Measurements from ENCODE around the gene SLIT3. TPM values are rescaled to one million over a fixed set of nuclear protein-coding genes. Genes with fewer than 3 reads are reported as not detected.

SLIT3 gene
- total RNA-seq, 1 experiment from 2014 or later, result 2.0 TPM

DNA sequence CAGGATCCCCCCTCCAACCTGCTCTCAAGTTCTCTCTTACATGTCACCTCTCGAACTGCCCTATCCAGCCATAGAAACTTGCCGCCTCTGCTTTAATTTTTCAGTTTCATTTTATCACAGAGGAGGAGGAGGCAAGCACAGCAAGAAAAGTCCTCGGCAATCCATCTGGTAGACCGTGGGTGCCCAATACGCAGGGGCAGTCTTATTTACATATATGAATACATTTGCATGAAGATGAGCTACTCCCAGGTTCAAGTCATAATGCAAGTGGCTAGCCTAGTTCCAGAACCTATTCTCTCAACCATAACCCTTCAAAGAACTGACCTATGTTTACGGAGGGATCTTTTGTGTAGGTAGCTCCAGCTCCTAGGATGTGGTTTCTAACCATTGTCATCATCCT lies 498.6 kb downstream of the SLIT3 start:
- no peak for DNase-seq
- no peak overlapping the region for H3K27ac ChIP-seq

GRCh38 chr5:168801567-168801966 lies 499.4 kb downstream of the SLIT3 start:
- Histone ChIP-seq H3K9me3 (replicated peaks) (no peaks in the 10 kb centered on the region), H3K4me1 (no peaks in the 10 kb centered on the region), H3K27me3 (no peaks in the 10 kb centered on the region), H3K4me3 (no peak overlapping the region), H3K27ac (no peak overlapping the region), H3K36me3 (no peaks in the 10 kb centered on the region)
- no peak for DNase-seq

More for the DNA sequence above, 498.6 kb downstream of the SLIT3 start:
- Histone ChIP-seq H3K27me3 (no peaks in the 10 kb centered on the region), H3K4me3 (no peak overlapping the region), H3K9me3 (replicated peaks) (no peaks in the 10 kb centered on the region), H3K36me3 (no peaks in the 10 kb centered on the region), H3K4me1 (no peaks in the 10 kb centered on the region)

- no peaks in the 10 kb centered on the region for H3K9me3 ChIP-seq (replicated peaks)
- no peak overlapping the region for H3K4me3 ChIP-seq
- H3K4me1 ChIP-seq, result no peaks in the 10 kb centered on the region
- no peak for DNase-seq
- H3K36me3 ChIP-seq, result no peaks in the 10 kb centered on the region
- no peaks in the 10 kb centered on the region for H3K27me3 ChIP-seq
- no peak overlapping the region for H3K27ac ChIP-seq
Observed at GRCh38 chr5:168800701-168801100, 500.2 kb downstream of the SLIT3 start.

- no peak overlapping the region for H3K27ac ChIP-seq
- H3K4me3 ChIP-seq, result no peak overlapping the region
- no peaks in the 10 kb centered on the region for H3K36me3 ChIP-seq
- H3K9me3 ChIP-seq (replicated peaks), result no peaks in the 10 kb centered on the region
- no peaks in the 10 kb centered on the region for H3K4me1 ChIP-seq
- no peaks in the 10 kb centered on the region for H3K27me3 ChIP-seq
- no peak for DNase-seq
Observed at GRCh38 chr5:168798065-168799023, 502.6 kb downstream of the SLIT3 start.

- no peak for DNase-seq
- no peaks in the 10 kb centered on the region for H3K9me3 ChIP-seq (replicated peaks)
- H3K27me3 ChIP-seq, result no peaks in the 10 kb centered on the region
- no peaks in the 10 kb centered on the region for H3K36me3 ChIP-seq
- no peak overlapping the region for H3K27ac ChIP-seq
- H3K4me3 ChIP-seq, result no peak overlapping the region
- no peaks in the 10 kb centered on the region for H3K4me1 ChIP-seq
Observed at GRCh38 chr5:168796593-168797580, 504.1 kb downstream of the SLIT3 start.

GRCh38 chr5:168796000-168796399 lies 504.9 kb downstream of the SLIT3 start:
- no peak overlapping the region for H3K27ac ChIP-seq
- H3K4me1 ChIP-seq, result no peaks in the 10 kb centered on the region
- H3K4me3 ChIP-seq, result no peak overlapping the region

DNA sequence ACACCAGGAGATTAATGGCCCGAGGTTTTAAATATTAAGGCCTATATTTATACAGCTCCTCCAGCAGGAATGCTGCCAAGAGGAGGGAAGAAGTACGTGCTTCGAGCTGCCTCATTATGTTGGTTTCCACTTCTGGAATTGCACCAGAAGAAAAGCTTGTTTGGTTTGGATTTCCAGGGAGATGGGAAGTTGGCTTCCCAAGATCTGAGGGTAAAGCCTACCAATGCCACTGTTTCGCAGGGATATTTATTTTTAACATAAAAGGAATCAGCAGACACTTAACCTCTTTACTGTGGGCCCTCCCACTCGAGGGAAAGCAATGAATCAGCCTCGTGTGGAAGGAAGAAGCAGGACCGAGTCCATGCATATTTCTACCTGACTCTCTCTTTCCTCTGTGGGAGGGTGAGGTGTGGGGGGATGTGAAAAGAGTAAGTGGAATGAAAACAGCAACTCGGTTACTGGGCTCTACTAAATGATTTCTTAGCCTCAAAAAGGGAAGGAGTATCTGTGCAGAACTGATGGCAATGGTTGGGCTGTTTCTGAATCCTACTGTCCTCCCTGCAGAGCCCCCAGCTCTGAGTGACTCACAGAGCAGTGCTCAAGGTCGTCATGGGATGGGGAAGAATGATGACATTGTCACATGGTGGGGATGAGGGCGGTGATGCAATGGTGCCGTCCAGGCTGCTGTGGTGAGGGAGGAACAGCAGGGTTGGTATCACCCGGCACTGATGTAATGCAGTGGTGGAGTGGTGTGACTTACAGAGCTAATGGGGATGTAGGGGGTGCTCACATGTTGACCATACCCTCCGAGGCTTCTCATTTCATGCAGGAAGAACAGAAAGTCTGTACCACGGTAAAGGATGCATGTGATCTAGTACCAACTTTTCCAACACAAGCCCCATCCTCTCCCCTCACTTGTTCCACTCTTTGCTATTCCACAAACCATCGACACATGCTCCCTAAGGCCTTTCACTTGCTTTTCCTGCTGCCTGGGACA lies 506.8 kb downstream of the SLIT3 start:
- Histone ChIP-seq H3K27ac (no peak overlapping the region), H3K4me1 (no peaks in the 10 kb centered on the region), H3K9me3 (replicated peaks) (no peaks in the 10 kb centered on the region), H3K36me3 (no peaks in the 10 kb centered on the region), H3K27me3 (no peaks in the 10 kb centered on the region), H3K4me3 (no peak overlapping the region)
- DNase-seq, result no peak

More at GRCh38 chr5:168796000-168796399, 504.9 kb downstream of the SLIT3 start:
- no peak for DNase-seq
- no peaks in the 10 kb centered on the region for H3K36me3 ChIP-seq
- no peaks in the 10 kb centered on the region for H3K27me3 ChIP-seq
- H3K9me3 ChIP-seq (replicated peaks), result no peaks in the 10 kb centered on the region

DNA sequence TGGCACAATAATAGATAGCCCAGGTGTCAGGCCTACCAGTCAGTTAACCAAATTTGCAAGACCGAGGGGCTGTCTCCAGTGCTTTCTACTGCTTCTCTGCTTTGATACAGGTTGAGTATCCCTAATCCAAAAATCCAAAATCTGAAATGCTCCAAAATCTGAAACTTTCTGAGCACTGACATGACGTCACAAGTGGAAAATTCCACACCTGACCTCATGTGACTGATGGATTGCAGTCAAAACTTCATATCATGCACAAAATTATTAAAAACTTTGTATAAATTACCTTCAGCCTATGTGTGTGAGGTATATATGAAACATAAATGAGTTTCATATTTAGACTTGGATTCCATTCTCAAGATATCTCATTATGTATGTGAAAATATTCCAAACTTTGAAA lies 508.3 kb downstream of the SLIT3 start:
- Histone ChIP-seq H3K27me3 (no peaks in the 10 kb centered on the region), H3K4me3 (no peak overlapping the region), H3K27ac (no peak overlapping the region), H3K36me3 (no peaks in the 10 kb centered on the region), H3K9me3 (replicated peaks) (no peaks in the 10 kb centered on the region), H3K4me1 (no peaks in the 10 kb centered on the region)
- no peak for DNase-seq

GRCh38 chr5:168790671-168791250 lies 510.2 kb downstream of the SLIT3 start:
- H3K9me3 ChIP-seq (replicated peaks), result no peaks in the 10 kb centered on the region
- H3K27ac ChIP-seq, result no peak overlapping the region
- H3K4me1 ChIP-seq, result peaks cover 7% of the 10 kb centered on the region
- H3K4me3 ChIP-seq, result no peak overlapping the region
- DNase-seq, result no peak
- H3K36me3 ChIP-seq, result no peaks in the 10 kb centered on the region
- H3K27me3 ChIP-seq, result no peaks in the 10 kb centered on the region

DNA sequence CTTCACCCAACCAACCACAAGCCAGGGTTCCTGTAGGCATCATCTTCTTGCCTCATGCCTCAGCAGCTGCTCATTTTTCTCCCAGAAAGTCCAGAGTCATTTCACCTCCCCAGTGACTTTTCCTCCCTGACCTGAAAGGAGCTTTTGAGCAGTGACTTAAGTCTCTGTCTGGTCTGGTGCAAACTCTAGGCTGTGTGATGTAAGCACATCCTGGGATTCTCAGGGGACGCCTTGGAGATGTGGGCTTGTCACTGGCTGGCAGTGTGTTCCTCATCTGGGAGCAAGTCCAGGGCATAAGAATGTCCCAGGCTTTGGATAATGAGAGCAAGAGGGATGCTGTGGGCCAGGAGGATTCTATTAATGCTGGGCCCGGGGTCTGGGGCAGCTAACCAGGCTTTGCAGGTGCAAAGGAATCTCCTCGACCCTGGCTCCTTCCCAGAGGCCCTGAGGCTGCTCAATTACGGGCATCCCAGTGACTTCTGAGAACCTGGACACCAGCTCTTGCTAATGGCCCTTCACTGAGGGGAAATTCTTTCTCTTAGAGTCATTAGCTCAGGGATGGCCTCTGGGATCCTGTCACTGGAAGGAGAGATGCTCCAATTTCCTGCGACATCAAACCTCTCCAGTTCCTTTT lies 510.8 kb downstream of the SLIT3 start:
- no peaks in the 10 kb centered on the region for H3K27me3 ChIP-seq
- H3K4me3 ChIP-seq, result no peak overlapping the region
- peaks cover 13% of the 10 kb centered on the region for H3K4me1 ChIP-seq
- H3K36me3 ChIP-seq, result no peaks in the 10 kb centered on the region
- H3K9me3 ChIP-seq (replicated peaks), result no peaks in the 10 kb centered on the region
- H3K27ac ChIP-seq, result no peak overlapping the region
- no peak for DNase-seq

GRCh38 chr5:168788786-168789185 lies 512.2 kb downstream of the SLIT3 start:
- Histone ChIP-seq H3K27ac (no peak overlapping the region), H3K9me3 (replicated peaks) (no peaks in the 10 kb centered on the region), H3K4me1 (peaks cover 13% of the 10 kb centered on the region), H3K27me3 (no peaks in the 10 kb centered on the region), H3K36me3 (no peaks in the 10 kb centered on the region), H3K4me3 (no peak overlapping the region)
- DNase-seq, result no peak

GRCh38 chr5:168788107-168788506 lies 512.8 kb downstream of the SLIT3 start:
- no peak for DNase-seq
- Histone ChIP-seq H3K4me1 (peaks cover 13% of the 10 kb centered on the region), H3K4me3 (no peak overlapping the region), H3K27me3 (no peaks in the 10 kb centered on the region), H3K27ac (no peak overlapping the region), H3K36me3 (no peaks in the 10 kb centered on the region), H3K9me3 (replicated peaks) (no peaks in the 10 kb centered on the region)

GRCh38 chr5:168786147-168786546 lies 514.8 kb downstream of the SLIT3 start:
- Histone ChIP-seq H3K27ac (no peak overlapping the region), H3K4me1 (peaks cover 21% of the 10 kb centered on the region), H3K36me3 (no peaks in the 10 kb centered on the region), H3K9me3 (replicated peaks) (no peaks in the 10 kb centered on the region), H3K4me3 (no peak overlapping the region), H3K27me3 (no peaks in the 10 kb centered on the region)
- peak; percentile 11 to 33 for DNase-seq
